Mucosa of descending colon (tissue), 3 donors: ENCODE results near the gene NUDCD3. TPM values are rescaled to one million over a fixed set of nuclear protein-coding genes. Genes with fewer than 3 reads are reported as not detected.

Source experiments
- ATAC-seq: fragments of 200-7000 bp; cut with Tn5 transposase; one replicate; pipeline ENCODE4 v1.9.1; 2020; ENCODE audit warnings: mild to moderate bottlenecking, moderate library complexity
- DNase-seq, 3 donors: peaks; one replicate each; pipeline ENCODE4 v3.0.0-alpha.2; 2020
- H3K36me3 ChIP-seq: fragments of 200-600 bp; one replicate; pipeline ENCODE4 v1.8.0; 2021; ENCODE audit warnings: low read depth, mild to moderate bottlenecking
- H3K4me1 ChIP-seq: fragments of 200-600 bp; one replicate; pipeline ENCODE4 v1.8.0; 2021; ENCODE audit warnings: low read depth, mild to moderate bottlenecking
- H3K4me3 ChIP-seq: fragments of 200-600 bp; one replicate; pipeline ENCODE4 v1.8.0; 2021; ENCODE audit warnings: mild to moderate bottlenecking
- H3K9me3 ChIP-seq: fragments of 200-600 bp; one replicate; pipeline ENCODE4 v1.8.0; 2021; ENCODE audit warnings: mild to moderate bottlenecking
- CTCF ChIP-seq: fragments of 200-600 bp; IDR thresholded peaks from one replicate; pipeline ENCODE4 v1.8.0; 2022; ENCODE audit warnings: antibody characterized with exemption, mild to moderate bottlenecking
- intact Hi-C, 2 donors: fragments of 100-400 bp; cut with DNase I in 1 of 2; cut with micrococcal nuclease in 1 of 2; formaldehyde crosslinking; loops; one replicate each; pipeline versions ENCODE4 v1.11.0 to v1.11.1; 2022; cut with DNase I, micrococcal nuclease
- total RNA-seq, 3 donors: library from RNA; stranded (reverse); fragmentation: NEBNext Ultra II Directional in 2 of 3; extraction: Animal tissue kit (Norgen Biotek cat#: 25700) in 2 of 3; gene quantifications; one replicate each; pipeline versions ENCODE4 v1.2.1 to v1.2.4, GENCODE V29; 2021 to 2023
- donor health status: DM: no; HTN: no; CAD: no; lungs with moderate emphysema.
- donor health status: DM: no; HTN: no; CAD: no.
- donor health status: DM: no; HTN: yes; CAD: no.

NUDCD3 gene
- total RNA-seq, 3 donors from 2014 or later: 66.3 to 108 (median 76.0) TPM

- no peak for DNase-seq
- H3K36me3 ChIP-seq: no peaks in the 10 kb centered on the region
- no peak overlapping the region for H3K4me3 ChIP-seq
- intact Hi-C loops: no loop called here
- ATAC-seq: no peak
- no peaks in the 10 kb centered on the region for H3K4me1 ChIP-seq
- H3K9me3 ChIP-seq: no peaks in the 10 kb centered on the region
- TF ChIP-seq CTCF: no peak
These were observed 94.0 kb downstream of the NUDCD3 start for GRCh38 chr7:44396496-44396895.

GRCh38 chr7:44395067-44395466 is 95.4 kb downstream of the NUDCD3 start:
- Histone ChIP-seq H3K4me3 (no peak overlapping the region), H3K36me3 (no peaks in the 10 kb centered on the region), H3K4me1 (no peaks in the 10 kb centered on the region), H3K9me3 (no peaks in the 10 kb centered on the region)
- intact Hi-C loops: no loop called here
- no peak for TF ChIP-seq CTCF
- no peak for ATAC-seq
- DNase-seq: no peak

- DNase-seq (no peak), ATAC-seq (no peak)
- Histone ChIP-seq H3K4me3 (no peak overlapping the region), H3K4me1 (no peaks in the 10 kb centered on the region), H3K9me3 (no peaks in the 10 kb centered on the region), H3K36me3 (no peaks in the 10 kb centered on the region)
- no peak for TF ChIP-seq CTCF
- intact Hi-C loops: no loop called here
These were observed 95.8 kb downstream of the NUDCD3 start for GRCh38 chr7:44394636-44395035.

- no peak for ATAC-seq
- no peak overlapping the region for H3K4me3 ChIP-seq
- no peaks in the 10 kb centered on the region for H3K4me1 ChIP-seq
- no peak for TF ChIP-seq CTCF
- DNase-seq: no peak
- H3K9me3 ChIP-seq: no peaks in the 10 kb centered on the region
- no peaks in the 10 kb centered on the region for H3K36me3 ChIP-seq
- intact Hi-C loops: no loop called here
These were observed 96.4 kb downstream of the NUDCD3 start for GRCh38 chr7:44394112-44394447.

GRCh38 chr7:44393238-44394111 is 97.0 kb downstream of the NUDCD3 start:
- no peaks in the 10 kb centered on the region for H3K9me3 ChIP-seq
- H3K4me1 ChIP-seq: no peaks in the 10 kb centered on the region
- no peaks in the 10 kb centered on the region for H3K36me3 ChIP-seq
- no peak for ATAC-seq
- H3K4me3 ChIP-seq: no peak overlapping the region
- no peak for DNase-seq
- no peak for TF ChIP-seq CTCF
- intact Hi-C loops: no loop called here
